Heart right ventricle (tissue), 16 donors: Measurements from ENCODE around the gene ASMTL. TPM values are rescaled to one million over a fixed set of nuclear protein-coding genes. Genes with fewer than 3 reads are reported as not detected.

Experiments
- ATAC-seq, 8 donors: fragments of 200-7000 bp; cut with Tn5 transposase; one replicate each; pipeline ENCODE4 v1.9.1; 2020; ENCODE audit warnings: mild to moderate bottlenecking in 8 of 8, moderate library complexity in 8 of 8, moderate number of reproducible peaks in 1 of 8
- DNase-seq, 2 donors: peaks; one replicate each; pipeline ENCODE4 v3.0.0-alpha.2; 2020
- H3K27ac ChIP-seq, 10 donors: fragments of 200-600 bp; sonication (generic) in 2 of 10; one replicate each; pipeline versions ENCODE4 v1.5.0 to v1.8.0; 2020 to 2022; ENCODE audit warnings: mild to moderate bottlenecking in 3 of 10
- H3K27me3 ChIP-seq, 7 donors: fragments of 200-600 bp; one replicate each; pipeline ENCODE4 v1.8.0; 2021 to 2022; ENCODE audit warnings: mild to moderate bottlenecking in 2 of 7
- H3K36me3 ChIP-seq, 9 donors: fragments of 200-600 bp; sonication (generic) in 1 of 9; one replicate each; pipeline versions ENCODE4 v1.5.0 to v1.8.0; 2020 to 2022; ENCODE audit warnings: mild to moderate bottlenecking in 2 of 9
- H3K4me1 ChIP-seq, 9 donors: fragments of 200-600 bp; sonication (generic) in 1 of 9; one replicate each; pipeline versions ENCODE4 v1.5.0 to v1.8.0; 2020 to 2022; ENCODE audit warnings: mild to moderate bottlenecking in 4 of 9
- H3K4me3 ChIP-seq, 10 donors: fragments of 200-600 bp; sonication (generic) in 2 of 10; one replicate each; pipeline versions ENCODE4 v1.5.0 to v1.8.0; 2020 to 2022; ENCODE audit warnings: mild to moderate bottlenecking in 7 of 10, moderate library complexity in 2 of 10
- H3K9me3 ChIP-seq, 11 donors: fragments of 200-600 bp in 10 of 11; sonication (generic) in 2 of 11; one replicate each; pipeline versions ENCODE4 v1.5.0 to v1.8.0; 2013 to 2022; ENCODE audit warnings: mild to moderate bottlenecking in 2 of 11, control low read depth in 1 of 11, moderate library complexity in 1 of 11
- WGBS, 2 donors: extraction: QIAGEN DNeasy Blood & Tissue Kit; methylation state at CpG; one replicate each; pipeline ENCODE4 v1.1.7; 2013; ENCODE audit warnings: inconsistent platforms in 1 of 2; 5-methylcytosine and 5-hydroxymethylcytosine counted together
- intact Hi-C, 10 donors: fragments of 100-400 bp; cut with DNase I; formaldehyde crosslinking; loops; one replicate each; pipeline versions ENCODE4 v1.11.1 to v1.14.2; 2022
- polyA plus RNA-seq, 2 donors: library from polyadenylated mRNA; stranded (reverse); fragments of 200-250 nt; gene quantifications; one replicate each; pipeline ENCODE4 v1.2.3, GENCODE V29; 2013
- total RNA-seq, 10 donors: library from RNA; stranded (reverse); fragmentation: NEBNext Ultra II Directional in 3 of 10; extraction: Animal tissue kit (Norgen Biotek cat#: 25700) in 3 of 10; gene quantifications; one replicate each; pipeline versions ENCODE4 v1.2.1 to v1.2.4, GENCODE V29; 2021 to 2023
- TF ChIP-seq, protein P1 (sequence below), 9 donors: fragments of 200-600 bp; sonication (generic) in 2 of 9; IDR thresholded peaks; one replicate each; pipeline versions ENCODE4 v1.5.0 to v1.8.0; 2021 to 2022; ENCODE audit warnings: antibody characterized with exemption in 9 of 9, mild to moderate bottlenecking in 5 of 9, moderate library complexity in 1 of 9
- donor health status: Arrhythmogenic right ventricular cardiomyopathy.
- donor health status: ischemic (EF 13 %, LVEDD 7.1; RV severe dilation, severe dysfunction).
- donor health status: healthy with polysubstance abuse.
- donor health status: DM: no; HTN: yes; CAD: no.
- donor health status: DM: no; HTN: no; CAD: no.
- donor health status: ischemic (EF 25% LVEDD 6.9; RV normal size, moderate dysfunction).
- donor health status: ischemic (EF 25% LVEDD 5.7; RV mildly dilated, moderate dysfunction).
- donor health status: healthy.
- donor health status: DM: yes; HTN: yes; CAD: no.
- donor health status: Ischemic cardiomyopathy.
- donor health status: ischemic (EF 35%, LVEDD 5.7; RV mildly dilated, moderate dysfunction).
- donor health status: nonischemic (EF 11% LVEDD 7.7; RV severe dilation, severe dysfunction).
- donor health status: DM: yes; HTN: yes; CAD: no.
- donor health status: PGD.
- donor health status: ischemic (EF 29% LVEDD 5.4; RV normal size, mild dysfunction).
- donor health status: nonischemic (EF 23%, LVEDD 6.1; RV moderate dilation, normal function).

ASMTL gene
- total and polyA plus RNA-seq, 12 donors: 16.6 to 50.6 (median 38.3) TPM

DNA sequence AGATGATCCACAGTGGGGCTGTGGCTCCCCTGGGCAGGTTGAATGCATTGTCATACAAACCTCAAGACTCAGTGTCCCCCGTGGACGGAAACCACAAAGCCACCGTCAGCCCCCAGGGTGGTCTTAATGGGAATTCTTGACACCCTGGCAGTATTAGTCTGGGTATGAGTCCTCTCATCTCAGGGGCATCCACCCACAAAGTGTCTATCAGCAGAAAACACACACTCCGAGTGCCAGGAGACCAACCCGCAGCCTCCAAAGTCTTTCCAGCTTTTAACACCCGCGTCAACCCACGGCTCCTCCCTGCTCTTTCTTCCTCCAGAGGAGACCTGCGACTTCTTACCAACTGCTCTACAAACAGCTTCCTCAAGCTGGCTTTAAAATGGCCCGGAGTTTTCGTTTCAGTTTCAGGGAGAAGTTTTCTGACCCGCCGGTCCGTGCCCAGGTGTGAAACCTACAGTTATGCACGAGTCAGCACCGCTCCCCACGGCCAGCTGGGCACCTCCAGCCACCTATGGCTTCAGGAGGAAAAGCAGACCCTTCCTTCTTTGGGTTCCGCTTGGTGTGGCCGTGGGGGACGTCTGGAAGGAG is 14.4 kb upstream of the ASMTL start:
- H3K27me3 ChIP-seq: peaks cover 0 to 43% (median 13%) of the 10 kb centered on the region in 7 donors
- 43 to 54% methylated on average over 20 of the region's 20 CpGs for WGBS, 2 donors
- peaks cover 0 to 21% (median 0%) of the 10 kb centered on the region in 9 donors for H3K36me3 ChIP-seq
- peak overlapping the region in 4 of 10 donors; percentile 36 to 77 (median 58) for H3K27ac ChIP-seq
- peaks cover 0 to 49% (median 7%) of the 10 kb centered on the region in 9 donors for H3K4me1 ChIP-seq
- peak overlapping the region in 3 of 10 donors; percentile 9 to 40 (median 11) for H3K4me3 ChIP-seq
- TF ChIP-seq, protein P1, sequence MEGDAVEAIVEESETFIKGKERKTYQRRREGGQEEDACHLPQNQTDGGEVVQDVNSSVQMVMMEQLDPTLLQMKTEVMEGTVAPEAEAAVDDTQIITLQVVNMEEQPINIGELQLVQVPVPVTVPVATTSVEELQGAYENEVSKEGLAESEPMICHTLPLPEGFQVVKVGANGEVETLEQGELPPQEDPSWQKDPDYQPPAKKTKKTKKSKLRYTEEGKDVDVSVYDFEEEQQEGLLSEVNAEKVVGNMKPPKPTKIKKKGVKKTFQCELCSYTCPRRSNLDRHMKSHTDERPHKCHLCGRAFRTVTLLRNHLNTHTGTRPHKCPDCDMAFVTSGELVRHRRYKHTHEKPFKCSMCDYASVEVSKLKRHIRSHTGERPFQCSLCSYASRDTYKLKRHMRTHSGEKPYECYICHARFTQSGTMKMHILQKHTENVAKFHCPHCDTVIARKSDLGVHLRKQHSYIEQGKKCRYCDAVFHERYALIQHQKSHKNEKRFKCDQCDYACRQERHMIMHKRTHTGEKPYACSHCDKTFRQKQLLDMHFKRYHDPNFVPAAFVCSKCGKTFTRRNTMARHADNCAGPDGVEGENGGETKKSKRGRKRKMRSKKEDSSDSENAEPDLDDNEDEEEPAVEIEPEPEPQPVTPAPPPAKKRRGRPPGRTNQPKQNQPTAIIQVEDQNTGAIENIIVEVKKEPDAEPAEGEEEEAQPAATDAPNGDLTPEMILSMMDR (IDR thresholded peaks at IDR 0.05): no peak
- no peaks in the 10 kb centered on the region for H3K9me3 ChIP-seq
- ATAC-seq: no peak
- intact Hi-C loops: no loop called here
- DNase-seq: peak in 1 of 2 donors; percentile 7

DNA sequence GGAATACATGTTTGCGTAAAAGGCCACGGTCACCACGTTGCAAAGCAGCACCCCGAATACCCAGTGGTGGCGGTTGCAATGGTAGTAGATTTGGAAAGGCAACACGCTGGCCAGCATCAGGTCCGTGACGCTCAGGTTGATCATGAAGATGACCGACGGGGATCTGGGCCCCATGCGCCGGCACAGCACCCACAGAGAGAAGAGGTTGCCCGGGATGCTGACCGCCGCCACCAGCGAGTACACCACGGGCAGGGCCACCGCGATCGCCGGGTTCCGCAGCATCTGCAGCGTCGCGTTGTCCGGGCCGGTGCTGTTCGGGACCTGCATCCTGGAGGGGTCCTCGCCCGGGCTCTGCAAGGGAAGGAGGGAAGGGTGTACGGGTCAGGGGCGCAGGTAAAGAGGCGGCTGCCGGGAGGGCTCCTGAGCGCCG is 13.5 kb upstream of the ASMTL start:
- TF ChIP-seq, protein P1 (IDR thresholded peaks at IDR 0.05): no peak
- 54 to 56% methylated on average over 36 of the region's 36 CpGs for WGBS, 2 donors
- Histone ChIP-seq H3K4me3 (no peak overlapping the region), H3K9me3 (no peaks in the 10 kb centered on the region), H3K27me3 (peaks cover 0 to 43% (median 13%) of the 10 kb centered on the region in 7 donors), H3K36me3 (peaks cover 0 to 21% (median 0%) of the 10 kb centered on the region in 9 donors), H3K27ac (peak overlapping the region in 1 of 10 donors; percentile 77), H3K4me1 (peaks cover 0 to 41% (median 7%) of the 10 kb centered on the region in 9 donors)
- intact Hi-C loops: no loop called here
- ATAC-seq (no peak), DNase-seq (peak in 1 of 2 donors; percentile 2)

- intact Hi-C loops: no loop called here
- Histone ChIP-seq H3K9me3 (no peaks in the 10 kb centered on the region), H3K36me3 (peaks cover 0 to 21% (median 0%) of the 10 kb centered on the region in 9 donors), H3K4me3 (no peak overlapping the region), H3K27me3 (peaks cover 0 to 42% (median 13%) of the 10 kb centered on the region in 7 donors), H3K27ac (peak overlapping the region in 1 of 10 donors; percentile 81), H3K4me1 (peaks cover 0 to 39% (median 7%) of the 10 kb centered on the region in 9 donors)
- TF ChIP-seq, protein P1 (IDR thresholded peaks at IDR 0.05): no peak
- ATAC-seq (no peak), DNase-seq (peak in 1 of 2 donors; percentile 2)
- WGBS, 2 donors: 48 to 66% methylated on average over 75 of the region's 75 CpGs
Measured at GRCh38 chrX:1465286-1466231, 12.8 kb upstream of the ASMTL start.

DNA sequence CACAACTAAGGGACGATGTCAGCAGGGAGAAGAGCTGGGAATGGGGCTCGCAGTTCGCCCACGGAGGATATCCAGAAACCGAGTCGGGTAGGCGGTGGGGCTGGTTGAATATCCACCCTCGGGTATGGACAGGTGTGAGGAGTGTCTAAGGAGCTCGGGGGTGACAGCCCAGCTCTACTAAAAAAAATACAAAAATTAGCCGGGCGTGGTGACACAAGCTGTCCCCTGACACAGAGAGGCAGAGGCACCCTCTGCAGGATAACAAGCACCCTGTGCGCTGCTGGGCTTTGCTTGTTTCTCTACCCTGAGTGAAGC is 12.2 kb upstream of the ASMTL start:
- intact Hi-C loops: no loop called here
- TF ChIP-seq, protein P1 (IDR thresholded peaks at IDR 0.05): no peak
- DNase-seq (peak in 1 of 2 donors; percentile 3), ATAC-seq (no peak)
- H3K27me3 ChIP-seq: peaks cover 0 to 38% (median 12%) of the 10 kb centered on the region in 7 donors
- peaks cover 0 to 21% (median 0%) of the 10 kb centered on the region in 9 donors for H3K36me3 ChIP-seq
- H3K27ac ChIP-seq: peak overlapping the region in 2 of 10 donors; percentile 81 to 83
- H3K4me1 ChIP-seq: peaks cover 0 to 39% (median 7%) of the 10 kb centered on the region in 9 donors
- 76 to 85% methylated on average over 12 of the region's 12 CpGs for WGBS, 2 donors
- no peaks in the 10 kb centered on the region for H3K9me3 ChIP-seq
- H3K4me3 ChIP-seq: no peak overlapping the region
